ENCODE measurements around the gene DNPH1.

The DNPH1 gene

DNA sequence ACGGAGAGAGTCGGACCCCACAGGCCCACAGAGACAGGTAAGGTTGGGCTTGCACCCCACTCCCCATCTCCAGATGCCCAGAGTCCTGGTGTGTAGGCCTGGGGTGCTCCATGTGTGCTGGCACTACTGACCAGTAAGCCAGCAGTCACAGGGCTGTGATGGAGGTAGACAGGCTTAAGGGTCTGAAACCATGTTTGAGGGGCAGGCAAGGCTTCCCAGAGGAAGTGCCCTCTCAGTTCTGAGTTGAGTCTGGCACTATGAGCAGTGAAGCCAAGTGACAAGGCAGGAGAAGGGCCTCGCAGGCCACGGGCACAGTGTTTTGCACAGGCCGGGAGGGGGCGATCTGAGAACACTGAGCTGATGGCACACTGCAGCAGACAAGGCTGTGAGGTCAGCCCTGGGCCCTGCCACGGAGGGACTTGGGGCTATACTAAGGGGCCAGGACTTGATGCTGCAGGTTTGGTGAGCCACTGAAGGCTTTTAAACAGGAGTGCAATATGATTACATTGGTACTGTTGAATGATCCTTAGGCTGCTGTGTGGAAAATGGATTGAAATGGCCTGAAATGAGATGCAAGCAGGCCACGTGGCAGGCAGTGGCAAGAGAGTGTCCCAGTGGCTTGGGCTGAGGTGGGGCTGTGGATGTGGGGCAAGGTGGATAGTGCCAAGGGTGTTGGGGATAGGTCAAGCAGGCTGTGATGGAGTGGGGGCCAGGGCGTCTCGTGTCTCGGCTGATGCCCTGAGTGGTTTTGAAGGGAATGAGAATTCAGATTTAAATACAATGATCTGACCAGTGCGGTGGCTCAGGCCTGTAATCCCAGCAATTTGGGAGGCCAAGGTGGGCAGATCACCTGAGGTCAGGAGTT lies 34.3 kb upstream of the DNPH1 start:
- DNase-seq, result peak in 1 of 2 experiments; percentile 66

GRCh38 chr6:43262780-43263313 lies 33.6 kb upstream of the DNPH1 start:
- no peak for DNase-seq

DNA sequence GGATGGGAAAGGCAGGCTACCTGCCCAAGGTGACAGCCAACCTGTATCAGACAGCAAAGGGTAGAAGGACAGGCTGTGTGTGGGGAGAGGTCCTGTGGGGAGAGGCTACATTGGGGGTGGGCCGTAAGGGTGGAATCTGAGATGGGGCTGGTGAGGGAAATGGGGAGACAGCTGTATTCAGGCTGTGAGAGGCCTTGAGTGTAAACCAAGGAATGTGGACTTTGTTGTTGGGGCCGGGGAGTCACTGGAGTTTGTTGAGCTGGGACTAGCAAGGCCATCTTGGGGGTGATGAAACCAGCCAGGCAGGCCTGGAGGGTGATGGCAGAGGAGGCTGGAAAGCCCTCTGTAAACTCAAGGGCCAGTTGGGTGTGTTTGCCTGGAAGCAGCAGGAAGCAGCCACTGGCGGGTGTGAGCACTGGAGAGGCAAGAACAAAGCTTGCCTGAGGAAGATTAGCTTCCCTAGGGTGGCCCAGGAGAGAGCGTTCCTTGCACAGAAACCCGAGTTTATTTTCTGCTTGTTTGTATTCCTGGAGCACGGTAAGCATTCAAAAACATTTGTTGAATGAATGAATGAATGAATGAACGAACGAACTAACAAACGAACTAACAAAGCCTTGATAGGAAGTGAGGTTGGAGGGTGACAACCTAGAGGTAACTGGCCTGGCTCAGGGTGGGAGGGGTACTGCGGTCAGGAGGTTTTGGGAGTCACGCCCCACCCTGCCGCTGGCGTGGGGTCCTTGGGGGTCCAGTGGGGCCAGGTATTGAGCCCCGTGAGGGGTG lies 32.9 kb upstream of the DNPH1 start:
- DNase-seq, result no peak

- no peak for DNase-seq
Measured at GRCh38 chr6:43261198-43261597, 31.9 kb upstream of the DNPH1 start.

- DNase-seq, result no peak
Measured at GRCh38 chr6:43260791-43261190, 31.5 kb upstream of the DNPH1 start.

DNA sequence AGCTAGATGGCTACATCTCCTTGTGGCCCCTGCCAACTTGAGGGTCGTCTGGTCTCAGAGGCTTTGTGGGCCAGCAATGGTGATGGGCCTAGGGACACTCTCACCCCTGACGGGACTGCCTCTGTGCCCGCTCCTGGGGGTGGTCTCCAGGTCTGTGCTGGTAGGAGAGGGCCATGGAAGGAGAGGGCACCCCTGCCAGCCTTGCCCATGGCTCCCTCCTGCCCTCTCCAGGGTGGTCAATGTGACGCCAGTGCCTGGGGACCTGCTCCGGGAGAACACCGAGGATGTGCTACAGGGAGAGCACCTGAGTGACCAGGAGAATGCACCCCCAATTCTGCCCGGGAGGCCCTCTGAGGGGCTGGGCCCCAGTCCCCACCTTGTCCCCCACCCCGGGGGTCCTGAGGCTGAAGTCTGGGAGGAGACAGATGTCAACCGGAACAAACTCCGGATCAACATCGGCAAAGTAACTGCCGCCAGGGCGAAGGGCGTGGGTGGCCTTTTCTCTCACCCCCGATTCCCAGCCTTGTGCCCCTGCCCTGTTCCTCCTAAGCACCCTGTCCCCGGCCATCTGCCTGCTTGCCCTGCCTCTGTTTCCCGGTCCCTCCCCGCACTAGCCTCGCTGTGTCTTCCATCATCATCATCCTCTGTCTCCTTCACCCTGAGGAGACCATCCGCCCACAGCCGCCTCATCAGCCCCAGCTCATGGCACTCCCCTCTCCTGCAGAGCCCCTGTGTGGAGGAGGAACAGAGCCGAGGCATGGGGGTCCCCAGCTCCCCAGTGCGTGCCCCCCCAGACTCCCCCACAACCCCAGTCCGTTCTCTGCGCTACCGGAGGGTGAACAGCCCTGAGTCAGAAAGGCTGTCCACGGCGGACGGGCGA lies 29.8 kb upstream of the DNPH1 start:
- no peak for DNase-seq

DNA sequence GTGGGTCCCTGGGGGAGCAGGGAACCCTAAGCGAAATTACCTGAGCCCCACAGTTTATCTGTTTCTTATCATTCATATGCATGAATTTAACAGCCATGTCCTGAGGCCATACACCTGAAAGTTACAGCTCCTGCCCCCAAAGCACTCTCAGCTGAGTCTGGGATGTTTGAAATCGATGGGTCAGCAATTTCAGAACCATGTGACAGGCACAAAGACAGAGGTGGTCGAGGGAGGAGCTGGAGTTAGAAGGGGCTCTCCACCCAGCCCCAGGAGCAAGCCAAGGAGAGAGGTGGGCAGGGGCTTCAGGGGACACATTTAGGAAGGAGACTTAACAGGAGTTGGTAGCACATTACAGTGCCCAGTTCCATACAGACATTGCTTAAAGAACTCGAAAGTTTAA lies 28.9 kb upstream of the DNPH1 start:
- no peak for DNase-seq

DNA sequence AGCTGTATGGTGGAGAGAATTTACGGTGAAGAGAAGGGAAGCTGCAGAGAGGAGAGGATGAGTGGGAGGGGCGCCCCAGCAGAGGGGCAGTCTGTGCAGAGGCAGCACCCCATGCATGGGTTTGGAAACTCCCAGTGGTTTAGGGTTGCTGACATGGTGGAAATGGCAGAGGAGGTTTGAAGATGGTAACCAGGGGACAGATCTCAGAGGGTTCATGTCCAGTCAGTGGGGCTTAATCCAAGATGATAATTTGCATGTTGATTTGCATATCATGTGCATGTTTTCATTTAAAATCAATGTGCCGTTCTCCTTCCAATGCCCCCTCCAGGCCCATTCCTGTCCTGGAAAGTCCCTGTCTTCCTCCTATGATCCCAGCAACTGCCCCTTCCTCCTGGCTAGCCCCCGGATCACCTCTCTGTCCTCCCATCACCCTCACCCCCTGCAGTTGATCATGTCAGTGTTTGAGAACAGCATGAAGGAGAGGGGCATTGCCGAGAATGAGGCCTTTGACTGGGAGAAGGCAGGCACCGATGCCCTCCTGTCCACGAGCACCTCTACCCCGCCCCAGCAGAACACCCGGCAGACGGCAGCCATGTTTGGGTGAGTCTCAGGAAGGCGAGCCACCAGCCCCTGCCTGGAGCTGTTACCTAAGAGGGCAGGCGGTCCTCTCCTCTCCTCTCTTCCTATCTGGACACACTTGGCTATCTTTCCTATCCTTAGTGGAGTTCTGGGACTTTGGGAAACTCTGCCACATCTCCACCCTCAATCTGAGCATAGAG lies 28.3 kb upstream of the DNPH1 start:
- DNase-seq, result no peak

GRCh38 chr6:43256670-43257366 lies 27.5 kb upstream of the DNPH1 start:
- no peak for DNase-seq

GRCh38 chr6:43255408-43256054 lies 26.2 kb upstream of the DNPH1 start:
- DNase-seq, result no peak

- no peak for DNase-seq
Measured at GRCh38 chr6:43254846-43255245, 25.6 kb upstream of the DNPH1 start.

DNA sequence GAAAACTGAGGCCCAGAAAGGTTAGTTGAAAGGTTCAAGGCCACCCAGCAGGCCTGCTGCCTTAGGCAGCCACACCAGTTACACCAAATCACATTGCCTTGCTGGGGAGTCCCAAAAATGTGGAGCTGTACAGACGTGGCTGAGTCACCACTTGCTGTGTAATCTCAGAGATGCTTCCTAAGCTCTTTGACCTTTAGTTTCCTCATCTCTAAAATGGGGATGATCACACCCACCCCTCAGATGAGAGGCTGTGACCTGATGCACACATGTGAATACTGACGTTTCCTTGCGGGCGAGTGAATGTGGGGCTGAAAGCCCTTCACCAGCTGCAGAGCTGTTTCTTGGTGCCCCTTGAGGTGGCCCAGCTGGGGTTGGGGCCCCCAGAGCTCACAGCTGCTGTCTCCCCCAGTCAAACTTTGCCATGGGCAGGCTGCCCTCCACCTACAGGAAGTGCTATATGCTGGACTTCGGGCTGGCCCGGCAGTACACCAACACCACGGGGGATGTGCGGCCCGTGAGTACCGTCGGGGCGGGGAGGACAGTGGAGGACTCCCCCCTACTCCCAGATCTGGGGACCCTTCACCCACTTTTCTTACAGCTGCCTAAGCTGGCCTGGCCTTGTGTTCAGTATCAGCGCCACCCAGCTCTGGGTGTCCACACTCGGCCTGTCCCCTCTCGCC lies 25.0 kb upstream of the DNPH1 start:
- DNase-seq, result no peak

GRCh38 chr6:43253401-43253800 lies 24.1 kb upstream of the DNPH1 start:
- no peak for DNase-seq

- peak; percentile 41 to 77 for DNase-seq
Measured at GRCh38 chr6:43250992-43251373, 21.7 kb upstream of the DNPH1 start.

DNA sequence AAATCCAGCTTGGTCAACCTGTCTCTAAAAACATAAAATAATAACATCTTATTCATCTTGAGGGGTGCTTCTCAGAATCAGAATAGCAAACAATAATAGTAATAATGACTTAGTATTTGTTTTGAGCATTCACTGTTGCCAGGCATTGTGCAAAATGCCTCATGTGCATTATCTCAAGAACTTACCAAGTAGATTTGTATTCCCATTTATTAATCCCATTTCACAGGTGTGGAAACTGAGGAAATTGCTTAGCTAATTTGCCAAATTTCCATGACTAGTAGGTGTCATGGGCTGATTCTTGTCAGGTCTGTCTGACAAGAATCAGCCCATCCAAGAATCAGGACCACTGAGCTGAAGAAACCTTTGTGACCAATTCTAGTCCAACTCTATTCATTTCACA lies 19.5 kb upstream of the DNPH1 start:
- no peak for DNase-seq

- no peak for DNase-seq
Measured at GRCh38 chr6:43248101-43248500, 18.8 kb upstream of the DNPH1 start.

GRCh38 chr6:43247114-43247999 lies 18.1 kb upstream of the DNPH1 start:
- peak; percentile 70 to 89 for DNase-seq

DNA sequence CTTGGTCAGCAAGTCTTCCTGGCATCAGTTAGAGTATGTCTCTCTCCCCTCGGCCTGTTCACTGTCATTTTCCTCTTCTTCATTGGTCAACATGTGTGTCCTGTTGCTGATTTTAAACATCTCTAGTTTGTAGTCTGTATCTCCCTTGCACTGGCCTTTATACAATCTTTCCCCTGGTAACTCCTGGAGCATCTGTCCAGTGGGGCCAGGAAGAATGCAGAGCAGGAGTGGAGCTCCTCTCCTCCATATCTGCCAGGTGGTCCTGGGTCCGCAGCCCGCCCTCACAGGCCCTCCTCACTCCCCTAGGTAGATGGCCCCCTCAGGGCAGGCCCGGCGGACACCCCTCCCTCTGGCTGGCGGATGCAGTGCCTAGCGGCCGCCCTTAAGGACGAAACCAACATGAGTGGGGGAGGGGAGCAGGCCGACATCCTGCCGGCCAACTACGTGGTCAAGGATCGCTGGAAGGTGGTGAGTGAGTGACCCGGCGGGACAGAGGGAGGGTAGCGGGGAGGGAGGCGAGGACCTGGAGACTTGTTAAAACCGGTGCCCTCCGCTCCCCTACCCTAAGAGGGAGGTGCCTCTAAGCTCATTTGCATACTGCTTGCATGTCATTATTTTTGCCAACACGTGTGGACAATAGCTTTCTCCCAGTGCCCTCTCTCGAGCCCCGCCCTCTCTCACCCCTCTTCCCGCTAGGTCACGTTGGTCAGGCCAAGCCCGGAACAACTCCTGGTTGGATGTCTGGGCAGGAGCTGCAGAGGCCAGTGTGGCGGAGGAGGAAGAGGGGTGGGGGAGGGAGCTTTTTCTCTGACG lies 17.2 kb upstream of the DNPH1 start:
- peak; percentile 70 to 89 for DNase-seq
